Measurements from ENCODE around the gene SYNJ2. TPM values are rescaled to one million over a fixed set of nuclear protein-coding genes. Genes with fewer than 3 reads are reported as not detected.
A peak's percentile ranks its signal among the peaks of the same experiment; 100 is the strongest.

The SYNJ2 gene
- total and polyA plus RNA-seq, 4 experiments from 2014 or later: 14.5 to 17.4 (median 15.9) TPM

DNA sequence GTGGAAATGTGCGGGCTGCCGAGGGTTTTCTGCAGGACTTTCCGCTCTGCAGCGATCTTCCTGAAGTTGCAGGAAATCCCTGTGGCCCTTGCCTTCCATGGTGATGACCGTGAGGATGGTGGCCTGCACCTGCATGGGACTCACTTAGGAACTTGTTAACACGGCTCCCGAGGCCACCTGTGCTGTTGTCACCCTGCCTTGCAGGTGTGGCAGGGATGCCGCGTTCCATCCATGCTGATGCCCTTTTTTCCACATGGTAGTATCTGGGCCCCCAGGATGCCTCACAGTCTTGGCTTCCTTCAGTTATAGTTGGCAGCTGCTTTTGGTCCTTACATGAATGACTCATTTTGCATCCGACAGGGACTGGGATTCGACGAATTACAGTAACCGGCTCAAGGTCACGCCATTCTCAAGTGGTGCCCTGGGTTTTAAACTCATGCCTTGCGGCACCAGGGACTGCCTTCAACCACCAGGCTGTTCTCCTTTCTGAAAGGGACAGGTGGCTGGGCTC lies 37.2 kb downstream of the SYNJ2 start:
- POLR2A ChIA-PET (ENCODE audit: partially characterized antibody): no interaction called here
- H3K27ac ChIP-seq (ENCODE audit: low read depth, low read length): no peak overlapping the region
- Mint-ChIP-seq H3K9me3 (no peaks in the 10 kb centered on the region), H3K27me3 (no peaks in the 10 kb centered on the region), H3K27ac (peak overlapping the region in 1 of 7 donors; percentile 64), H3K36me3 (peaks cover 20 to 21% of the 10 kb centered on the region in 2 donors), H3K4me3 (no peak overlapping the region), H3K4me1 (peaks cover 12 to 33% (median 19%) of the 10 kb centered on the region in 4 donors)
- no peak for DNase-seq
- peaks cover 16% of the 10 kb centered on the region for H3K4me1 ChIP-seq (ENCODE audit: insufficient read depth, low read length)
- H3K9me3 ChIP-seq (ENCODE audit: control insufficient read depth in 1 of 2, low read length in 2 of 2): no peaks in the 10 kb centered on the region
- peaks cover 17% of the 10 kb centered on the region for H3K36me3 ChIP-seq (ENCODE audit: insufficient read depth, low read length)
- intact Hi-C loops (cut with micrococcal nuclease): no loop called here
- no peaks in the 10 kb centered on the region for H3K27me3 ChIP-seq (ENCODE audit: insufficient read depth, low read length)
- no peak overlapping the region for H3K4me3 ChIP-seq (ENCODE audit: low read length in 2 of 2)
- CTCF ChIA-PET (ENCODE audit: partially characterized antibody): interaction anchor here (1.2 to 9.8 kb wide), 2 partner anchors 8 to 54 kb away, joined by 3 to 93 read pairs; no protein-coding TSS in a partner anchor

DNA sequence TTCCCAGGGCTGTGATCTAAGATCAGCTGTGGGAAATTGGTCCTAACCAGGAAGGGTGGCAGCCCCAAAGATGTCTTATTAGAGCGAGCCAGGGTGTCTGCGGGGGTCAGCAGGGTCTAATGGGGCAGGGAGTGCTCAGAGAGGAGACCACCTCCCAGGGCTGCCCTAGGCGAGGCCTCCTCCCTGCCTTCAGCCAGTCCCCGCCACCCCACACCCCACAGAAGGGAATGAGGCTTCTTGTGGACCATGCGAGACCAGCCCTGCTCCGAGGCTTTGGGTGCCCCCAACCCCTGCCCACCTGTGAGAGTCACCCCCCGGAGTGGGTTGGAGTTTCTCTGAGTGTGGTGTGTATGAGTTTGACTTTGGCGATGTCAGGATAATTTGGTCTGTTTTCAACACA lies 37.8 kb downstream of the SYNJ2 start:
- peaks cover 17% of the 10 kb centered on the region for H3K36me3 ChIP-seq (ENCODE audit: insufficient read depth, low read length)
- H3K4me3 Mint-ChIP-seq: no peak overlapping the region
- H3K27me3 ChIP-seq (ENCODE audit: insufficient read depth, low read length): no peaks in the 10 kb centered on the region
- no peak for DNase-seq
- H3K4me1 ChIP-seq (ENCODE audit: insufficient read depth, low read length): peaks cover 12% of the 10 kb centered on the region
- no peaks in the 10 kb centered on the region for H3K27me3 Mint-ChIP-seq
- no peaks in the 10 kb centered on the region for H3K9me3 ChIP-seq (ENCODE audit: control insufficient read depth in 1 of 2, low read length in 2 of 2)
- no peak overlapping the region for H3K27ac ChIP-seq (ENCODE audit: low read depth, low read length)
- intact Hi-C loops (cut with micrococcal nuclease): no loop called here
- H3K4me3 ChIP-seq (ENCODE audit: low read length in 2 of 2): no peak overlapping the region
- peaks cover 8 to 29% (median 15%) of the 10 kb centered on the region in 4 donors for H3K4me1 Mint-ChIP-seq
- POLR2A ChIA-PET (ENCODE audit: partially characterized antibody): no interaction called here
- CTCF ChIA-PET (ENCODE audit: partially characterized antibody): no interaction called here
- peaks cover 20 to 21% of the 10 kb centered on the region in 2 donors for H3K36me3 Mint-ChIP-seq
- no peaks in the 10 kb centered on the region for H3K9me3 Mint-ChIP-seq
- H3K27ac Mint-ChIP-seq: no peak overlapping the region

DNA sequence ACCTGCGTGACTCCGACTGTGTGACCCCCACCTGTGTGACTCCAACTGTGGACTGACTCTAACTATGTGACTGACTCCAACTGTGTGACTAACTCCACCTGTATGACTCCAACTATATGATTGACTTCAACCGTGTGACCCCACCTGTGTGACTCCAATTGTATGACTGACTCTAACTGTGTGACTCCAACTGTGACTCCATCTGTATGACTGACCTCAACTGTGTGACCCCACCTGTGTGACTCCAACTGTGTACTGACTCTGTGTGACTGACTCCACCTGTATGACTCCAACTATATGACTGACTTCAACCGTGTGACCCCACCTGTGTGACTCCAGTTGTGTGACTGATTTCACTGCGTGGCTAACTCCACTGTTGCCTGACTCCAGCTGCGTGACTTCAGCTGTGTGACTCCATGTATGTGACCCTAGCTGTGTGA lies 38.6 kb downstream of the SYNJ2 start:
- no peaks in the 10 kb centered on the region for H3K9me3 Mint-ChIP-seq
- no peaks in the 10 kb centered on the region for H3K9me3 ChIP-seq (ENCODE audit: control insufficient read depth in 1 of 2, low read length in 2 of 2)
- H3K27me3 ChIP-seq (ENCODE audit: insufficient read depth, low read length): no peaks in the 10 kb centered on the region
- peaks cover 20 to 21% of the 10 kb centered on the region in 2 donors for H3K36me3 Mint-ChIP-seq
- no peaks in the 10 kb centered on the region for H3K27me3 Mint-ChIP-seq
- H3K36me3 ChIP-seq (ENCODE audit: insufficient read depth, low read length): peaks cover 17% of the 10 kb centered on the region
- CTCF ChIA-PET (ENCODE audit: partially characterized antibody): interaction anchor here (0.8 kb wide), 1 partner anchor 15 kb away, joined by 3 read pairs; no protein-coding TSS in a partner anchor
- intact Hi-C loops (cut with micrococcal nuclease): loop anchor here (10.0 kb wide), 1 partner anchor 85 kb away; no protein-coding TSS in a partner anchor
- H3K4me1 ChIP-seq (ENCODE audit: insufficient read depth, low read length): peaks cover 11% of the 10 kb centered on the region
- H3K27ac ChIP-seq (ENCODE audit: low read depth, low read length): no peak overlapping the region
- DNase-seq: no peak
- no peak overlapping the region for H3K4me3 Mint-ChIP-seq
- POLR2A ChIA-PET (ENCODE audit: partially characterized antibody): no interaction called here
- no peak overlapping the region for H3K4me3 ChIP-seq (ENCODE audit: low read length in 2 of 2)
- peak overlapping the region in 4 of 7 donors; percentile 48 to 89 (median 72) for H3K27ac Mint-ChIP-seq
- peaks cover 0 to 29% (median 12%) of the 10 kb centered on the region in 4 donors for H3K4me1 Mint-ChIP-seq

DNA sequence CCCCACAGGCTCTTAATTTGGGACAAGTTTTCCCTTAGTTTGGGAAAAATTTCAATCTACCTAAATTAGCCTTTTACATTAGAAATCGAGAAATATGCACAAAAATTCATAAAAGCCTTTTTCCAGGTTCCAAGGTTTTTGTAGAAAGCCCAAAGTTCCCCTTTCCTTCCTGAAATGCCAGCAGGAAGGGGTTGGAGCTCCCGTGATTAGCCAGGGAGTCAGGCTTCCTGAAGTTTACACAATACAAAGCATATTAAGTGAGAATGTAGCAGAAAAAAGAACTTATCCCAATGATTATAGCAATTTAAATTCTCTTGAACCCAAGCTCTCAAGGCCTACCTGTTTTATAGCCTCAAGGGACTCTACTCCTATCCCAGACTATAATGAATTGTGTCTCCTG lies 39.1 kb downstream of the SYNJ2 start:
- no peak overlapping the region for H3K4me3 ChIP-seq (ENCODE audit: low read length in 2 of 2)
- Mint-ChIP-seq H3K9me3 (no peaks in the 10 kb centered on the region), H3K27me3 (no peaks in the 10 kb centered on the region), H3K4me1 (peaks cover under 1 to 33% (median 11%) of the 10 kb centered on the region in 4 donors), H3K4me3 (no peak overlapping the region), H3K27ac (peak overlapping the region in 3 of 7 donors; percentile 30 to 83 (median 65)), H3K36me3 (peaks cover 20 to 21% of the 10 kb centered on the region in 2 donors)
- POLR2A ChIA-PET (ENCODE audit: partially characterized antibody): interaction anchor here (0.8 kb wide), 2 partner anchors 10 to 31 kb away, joined by 3 read pairs; no protein-coding TSS in a partner anchor
- H3K27ac ChIP-seq (ENCODE audit: low read depth, low read length): no peak overlapping the region
- intact Hi-C loops (cut with micrococcal nuclease): loop anchor here (10.0 kb wide), 1 partner anchor 86 kb away; no protein-coding TSS in a partner anchor
- no peak for DNase-seq
- H3K4me1 ChIP-seq (ENCODE audit: insufficient read depth, low read length): peaks cover 16% of the 10 kb centered on the region
- no peaks in the 10 kb centered on the region for H3K9me3 ChIP-seq (ENCODE audit: control insufficient read depth in 1 of 2, low read length in 2 of 2)
- CTCF ChIA-PET (ENCODE audit: partially characterized antibody): interaction anchor here (0.8 kb wide), 1 partner anchor 15 kb away, joined by 3 read pairs; no protein-coding TSS in a partner anchor
- H3K27me3 ChIP-seq (ENCODE audit: insufficient read depth, low read length): no peaks in the 10 kb centered on the region
- peaks cover 17% of the 10 kb centered on the region for H3K36me3 ChIP-seq (ENCODE audit: insufficient read depth, low read length)

DNA sequence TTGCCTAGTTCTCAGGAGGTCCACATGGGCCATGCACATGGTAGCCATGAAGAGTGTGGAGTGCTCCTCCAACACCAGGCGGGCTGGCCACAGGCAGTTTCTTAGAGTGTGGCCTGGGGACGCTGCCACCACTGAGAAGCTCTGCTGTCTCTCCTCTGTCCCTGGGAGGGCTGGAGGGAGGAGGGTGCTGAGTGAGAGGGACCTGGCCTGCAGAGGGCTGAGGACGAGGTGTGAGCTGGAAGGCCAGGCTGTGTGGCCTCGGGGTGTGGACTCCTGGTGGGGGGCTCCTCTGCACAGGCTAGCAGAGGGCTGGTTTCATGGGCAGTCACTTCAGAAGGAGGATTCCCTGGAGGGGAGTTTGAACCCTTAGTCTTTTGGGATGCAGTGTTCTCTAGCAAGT lies 39.7 kb downstream of the SYNJ2 start:
- ChIA-PET POLR2A (ENCODE audit: partially characterized antibody) (interaction anchor here (0.8 kb wide), 2 partner anchors 11 to 31 kb away, joined by 3 read pairs; no protein-coding TSS in a partner anchor), CTCF (ENCODE audit: partially characterized antibody) (interaction anchor here (0.8 kb wide), 1 partner anchor 16 kb away, joined by 3 read pairs; no protein-coding TSS in a partner anchor)
- peaks cover 20 to 21% of the 10 kb centered on the region in 2 donors for H3K36me3 Mint-ChIP-seq

DNA sequence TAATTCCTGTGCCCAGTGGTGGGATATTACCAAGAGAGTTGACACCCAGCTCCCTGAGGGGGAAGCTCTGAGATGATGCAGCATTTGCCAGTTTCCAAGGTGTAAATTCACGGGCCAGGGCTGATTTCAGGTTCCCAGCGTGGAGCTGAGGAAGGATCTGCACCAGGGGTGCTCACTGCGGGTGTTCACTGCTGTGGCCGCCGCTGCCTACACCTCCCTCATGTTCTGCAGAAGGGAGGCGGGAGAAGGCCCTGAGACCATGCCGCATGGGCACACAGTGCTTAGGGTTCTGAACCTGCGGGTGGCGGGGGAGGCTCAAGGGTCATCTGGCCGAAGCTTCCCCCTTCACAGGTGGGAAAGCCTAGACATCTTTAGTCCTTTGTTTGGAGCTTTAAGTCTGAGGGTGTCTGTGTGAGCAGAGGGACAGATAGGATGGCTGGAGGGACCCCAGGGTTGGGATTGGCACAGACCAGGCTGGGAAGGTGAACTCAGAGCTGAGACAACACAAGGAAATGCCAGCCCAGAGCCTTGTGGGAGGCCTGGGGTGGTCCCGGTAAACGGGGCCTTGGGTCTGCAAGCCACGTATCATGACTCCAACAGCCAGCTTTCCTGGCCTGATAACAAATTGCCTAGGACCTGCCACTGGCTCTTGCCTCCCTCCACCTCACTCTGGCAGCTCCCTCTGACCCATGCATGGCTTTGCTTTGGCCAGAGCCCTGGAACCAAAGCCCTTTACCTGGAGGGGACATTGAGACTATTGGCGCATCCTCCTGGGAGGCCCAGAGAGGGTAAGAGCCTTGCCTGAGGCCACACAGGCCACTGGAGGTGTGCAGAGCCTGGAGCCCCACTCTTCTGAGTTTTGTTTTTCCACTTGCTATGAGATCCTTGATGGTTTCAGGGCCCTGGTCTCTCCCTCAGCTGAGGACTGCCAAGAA lies 40.4 kb downstream of the SYNJ2 start:
- H3K9me3 Mint-ChIP-seq: no peaks in the 10 kb centered on the region
- H3K4me3 ChIP-seq (ENCODE audit: low read length in 2 of 2): no peak overlapping the region
- H3K4me1 Mint-ChIP-seq: peaks cover 11 to 42% (median 23%) of the 10 kb centered on the region in 4 donors
- H3K4me1 ChIP-seq (ENCODE audit: insufficient read depth, low read length): peaks cover 29% of the 10 kb centered on the region
- H3K9me3 ChIP-seq (ENCODE audit: control insufficient read depth in 1 of 2, low read length in 2 of 2): no peaks in the 10 kb centered on the region
- ChIA-PET CTCF (ENCODE audit: partially characterized antibody) (no interaction called here), POLR2A (ENCODE audit: partially characterized antibody) (interaction anchor here (0.8 kb wide), 1 partner anchor 32 kb away, joined by 3 read pairs; no protein-coding TSS in a partner anchor)
- peak overlapping the region in 5 of 7 donors; percentile 27 to 80 (median 64) for H3K27ac Mint-ChIP-seq
- H3K27ac ChIP-seq (ENCODE audit: low read depth, low read length): no peak overlapping the region
- no peaks in the 10 kb centered on the region for H3K27me3 Mint-ChIP-seq
- H3K36me3 Mint-ChIP-seq: peaks cover 20 to 24% of the 10 kb centered on the region in 2 donors
- H3K27me3 ChIP-seq (ENCODE audit: insufficient read depth, low read length): no peaks in the 10 kb centered on the region
- H3K36me3 ChIP-seq (ENCODE audit: insufficient read depth, low read length): peaks cover 17% of the 10 kb centered on the region
- intact Hi-C loops (cut with micrococcal nuclease): loop anchor here (10.0 kb wide), 1 partner anchor 87 kb away; no protein-coding TSS in a partner anchor
- H3K4me3 Mint-ChIP-seq: no peak overlapping the region
- no peak for DNase-seq

More for the DNA sequence above, 39.7 kb downstream of the SYNJ2 start:
- no peak for DNase-seq
- Mint-ChIP-seq H3K27me3 (no peaks in the 10 kb centered on the region), H3K4me3 (no peak overlapping the region), H3K27ac (peak overlapping the region in 6 of 7 donors; percentile 30 to 87 (median 64)), H3K4me1 (peaks cover 5 to 35% (median 16%) of the 10 kb centered on the region in 4 donors), H3K9me3 (no peaks in the 10 kb centered on the region)
- Histone ChIP-seq H3K9me3 (ENCODE audit: control insufficient read depth in 1 of 2, low read length in 2 of 2) (no peaks in the 10 kb centered on the region), H3K4me1 (ENCODE audit: insufficient read depth, low read length) (peaks cover 22% of the 10 kb centered on the region), H3K27ac (ENCODE audit: low read depth, low read length) (no peak overlapping the region), H3K27me3 (ENCODE audit: insufficient read depth, low read length) (no peaks in the 10 kb centered on the region), H3K36me3 (ENCODE audit: insufficient read depth, low read length) (peaks cover 17% of the 10 kb centered on the region), H3K4me3 (ENCODE audit: low read length in 2 of 2) (no peak overlapping the region)
- intact Hi-C loops (cut with micrococcal nuclease): loop anchor here (10.0 kb wide), 1 partner anchor 87 kb away; no protein-coding TSS in a partner anchor
